HCT116 (cell line): ENCODE measurements around the gene PICK1. TPM values are rescaled to one million over a fixed set of nuclear protein-coding genes. Genes with fewer than 3 reads are reported as not detected.

Experiments used
- ATAC-seq: fragments of 200-7000 bp; cut with Tn5 transposase; 2 replicates; pipeline ENCODE4 v1.9.1; 2020; ENCODE audit warnings: mild to moderate bottlenecking, moderate library complexity
- BruUV-seq: library from RNA; stranded (reverse); fragments of 400-500 nt; replicated peaks from 2 replicates; lab custom pipeline; 2021; lab: Mats Ljungman, UMichigan
- CTCF ChIA-PET: fragments of 300-600 bp; sonication (Branson Sonifier 250); formaldehyde crosslinking; loops from one replicate; lab custom pipeline; 2021; ENCODE audit warnings: antibody characterized with exemption; lab: Charles Lee
- POLR2A ChIA-PET: fragments of 300-600, 350-600 bp; sonication (Branson Sonifier 250); formaldehyde crosslinking; loops from one replicate; lab custom pipeline; 2021; ENCODE audit warnings: antibody characterized with exemption; lab: Charles Lee
- RAD21 ChIA-PET, 2 experiments: fragments of 300-600 bp; sonication (Branson Sonifier 250); formaldehyde crosslinking; loops; one replicate each; lab custom pipeline; 2023; ENCODE audit warnings: low total read pairs in 2 of 2; ENCODE audit not compliant: uncharacterized antibody in 2 of 2, unreplicated experiment in 2 of 2, low non-redundant PET in 1 of 2; lab: Charles Lee
- DNase-seq: peaks from one replicate; pipeline ENCODE4 v3.0.0-alpha.2; 2010; ENCODE audit warnings: low read depth, low spot score
- H2AFZ ChIP-seq: fragments of 200-600 bp; shearing (Covaris generic), sonication (generic); 2 replicates; pipeline ENCODE4 v1.6.1; 2017; ENCODE audit warnings: low read depth, mixed run types, mixed read lengths, antibody characterized with exemption, low read length; ENCODE audit not compliant: poor library complexity, severe bottlenecking
- H3K27ac ChIP-seq: 2 replicates; pipeline ENCODE4 v1.5.1; 2012; ENCODE audit warnings: low read depth, low read length
- H3K27me3 ChIP-seq: fragments of 200-600 bp; sonication (generic); 2 replicates; pipeline ENCODE4 v1.6.1; 2016; ENCODE audit warnings: mixed run types, low read length, mixed read lengths; ENCODE audit not compliant: insufficient read depth
- H3K36me3 ChIP-seq, 2 experiments: fragments of 200-500 bp in 1 of 2; fragments of 200-600 bp in 1 of 2; sonication (Bioruptor generic) in 1 of 2; sonication (generic) in 1 of 2; 2 replicates each; pipeline versions ENCODE4 v1.5.1 to v1.6.1; 2014 to 2016; ENCODE audit warnings: low read length in 2 of 2, inconsistent platforms in 1 of 2, mixed read lengths in 1 of 2, mixed run types in 1 of 2; ENCODE audit not compliant: insufficient read depth in 2 of 2, control insufficient read depth in 1 of 2
- H3K4me1 ChIP-seq, 2 experiments: fragments of 200-600 bp in 1 of 2; sonication (generic) in 1 of 2; 2 replicates each; pipeline versions ENCODE4 v1.5.1 to v1.6.1; 2012 to 2017; ENCODE audit warnings: low read length in 2 of 2, inconsistent platforms in 1 of 2, mild to moderate bottlenecking in 1 of 2, mixed read lengths in 1 of 2, mixed run types in 1 of 2, moderate library complexity in 1 of 2; ENCODE audit not compliant: insufficient read depth in 2 of 2, control insufficient read depth in 1 of 2
- H3K4me2 ChIP-seq: fragments of 200-600 bp; sonication (generic); 2 replicates; pipeline ENCODE4 v1.6.1; 2017; ENCODE audit warnings: mixed run types, low read length, mixed read lengths
- H3K4me3 ChIP-seq, 2 experiments: fragments of 200-600 bp in 1 of 2; sonication (generic) in 1 of 2; replicated peaks in 1 of 2; 2 replicates each; pipeline ENCODE4 v1.5.1; 2011 to 2016; ENCODE audit warnings: low read length in 2 of 2, control low read depth in 1 of 2, low read depth in 1 of 2, mild to moderate bottlenecking in 1 of 2, mixed read lengths in 1 of 2, mixed run types in 1 of 2
- H3K79me2 ChIP-seq: fragments of 200-600 bp; sonication (generic); 2 replicates; pipeline ENCODE4 v1.6.1; 2017; ENCODE audit warnings: mild to moderate bottlenecking, mixed run types, low read length, moderate library complexity, mixed read lengths; ENCODE audit not compliant: insufficient read depth
- H3K9ac ChIP-seq: fragments of 200-600 bp; sonication (generic); 2 replicates; pipeline ENCODE4 v1.6.1; 2016; ENCODE audit warnings: low read length, mixed read lengths
- H3K9me2 ChIP-seq: fragments of 200-600 bp; sonication (generic), shearing (Covaris generic); 2 replicates; pipeline ENCODE4 v1.6.1; 2017; ENCODE audit warnings: mixed run types, mild to moderate bottlenecking, moderate library complexity; ENCODE audit not compliant: insufficient read depth
- H3K9me3 ChIP-seq, 2 experiments: fragments of 200-500 bp in 1 of 2; fragments of 200-600 bp in 1 of 2; sonication (Bioruptor generic) in 1 of 2; sonication (generic) in 1 of 2; 2 replicates each; pipeline ENCODE4 v1.6.1; 2014 to 2017; ENCODE audit warnings: low read length in 2 of 2, mixed read lengths in 2 of 2, inconsistent platforms in 1 of 2, low read depth in 1 of 2, mild to moderate bottlenecking in 1 of 2, mixed run types in 1 of 2, moderate library complexity in 1 of 2; ENCODE audit not compliant: control insufficient read depth in 1 of 2, insufficient read depth in 1 of 2
- H4K20me1 ChIP-seq: fragments of 200-600 bp; sonication (generic), shearing (Covaris generic); 2 replicates; pipeline ENCODE4 v1.6.1; 2017; ENCODE audit warnings: mixed run types, mild to moderate bottlenecking, moderate library complexity; ENCODE audit not compliant: insufficient read depth
- CBX3 ChIP-seq: IDR thresholded peaks from 2 replicates; pipeline ENCODE4 v1.6.1; 2012; ENCODE audit warnings: low read depth
- CTCF ChIP-seq, 3 experiments: fragments of 200-600 bp in 1 of 3; sonication (generic) in 1 of 3; IDR thresholded peaks in 2 of 3; conservative IDR thresholded peaks in 1 of 3; 2 replicates each; pipeline ENCODE4 v1.5.1; 2012 to 2017; ENCODE audit warnings: low read depth in 2 of 3, low read length in 2 of 3, antibody characterized with exemption in 1 of 3, borderline replicate concordance in 1 of 3, control low read depth in 1 of 3, mild to moderate bottlenecking in 1 of 3, mixed read lengths in 1 of 3, mixed run types in 1 of 3, moderate library complexity in 1 of 3; ENCODE audit not compliant: insufficient read depth in 1 of 3
- EGR1 ChIP-seq: IDR thresholded peaks from 2 replicates; pipeline ENCODE4 v1.6.1; 2012; ENCODE audit warnings: low read depth
- ELF1 ChIP-seq: IDR thresholded peaks from 2 replicates; pipeline ENCODE4 v1.6.1; 2012; ENCODE audit warnings: low read depth, borderline replicate concordance
- FOSL1 ChIP-seq: IDR thresholded peaks from 2 replicates; pipeline ENCODE4 v1.6.1; 2012; ENCODE audit warnings: low read depth
- JUND ChIP-seq: IDR thresholded peaks from 2 replicates; pipeline ENCODE4 v1.6.1; 2012
- POLR2A ChIP-seq: IDR thresholded peaks from 2 replicates; pipeline ENCODE4 v1.7.0; 2011; ENCODE audit warnings: borderline replicate concordance; ENCODE audit not compliant: insufficient read depth, insufficient read length; ENCODE audit errors: extremely low read depth
- POLR2AphosphoS5 ChIP-seq: IDR thresholded peaks from 2 replicates; pipeline ENCODE4 v1.6.1; 2011; ENCODE audit warnings: mild to moderate bottlenecking, low read depth, low read length, moderate library complexity
- SIN3A ChIP-seq: IDR thresholded peaks from 2 replicates; pipeline ENCODE4 v1.6.1; 2012; ENCODE audit warnings: low read depth
- SP1 ChIP-seq: IDR thresholded peaks from 2 replicates; pipeline ENCODE4 v1.6.1; 2012; ENCODE audit warnings: low read depth
- SRF ChIP-seq: IDR thresholded peaks from 2 replicates; pipeline ENCODE4 v1.6.1; 2012; ENCODE audit warnings: low read depth
- TCF7L2 ChIP-seq: IDR thresholded peaks from 2 replicates; pipeline ENCODE4 v1.7.0; 2011; ENCODE audit warnings: borderline replicate concordance, inconsistent platforms; ENCODE audit not compliant: insufficient read depth, insufficient read length; ENCODE audit errors: extremely low read depth
- YY1 ChIP-seq: IDR thresholded peaks from 2 replicates; pipeline ENCODE4 v1.6.1; 2011; ENCODE audit warnings: low read length, low read depth, moderate library complexity, mild to moderate bottlenecking; ENCODE audit not compliant: insufficient replicate concordance; ENCODE audit errors: extremely low read depth
- ZBTB33 ChIP-seq: IDR thresholded peaks from 2 replicates; pipeline ENCODE4 v1.6.1; 2011; ENCODE audit warnings: mild to moderate bottlenecking, low read length, moderate library complexity; ENCODE audit not compliant: insufficient replicate concordance; ENCODE audit errors: extremely low read depth
- ZFX ChIP-seq: fragments of 450-650 bp; IDR thresholded peaks from 2 replicates; pipeline ENCODE4 v1.6.1; 2017
- ZNF274 ChIP-seq: fragments of 200-500 bp; sonication (Bioruptor generic); IDR thresholded peaks from 2 replicates; pipeline ENCODE4 v1.6.1; 2014; ENCODE audit warnings: mild to moderate bottlenecking, low read depth, low read length, inconsistent platforms
- intact Hi-C: fragments of 100-400 bp; cut with micrococcal nuclease; formaldehyde crosslinking; loops from 2 replicates; pipeline ENCODE4 v1.10.0; 2022
- total RNA-seq: library from RNA; stranded (reverse); gene quantifications from one replicate; pipeline ENCODE4 v1.2.1, GENCODE V29; 2021; ENCODE audit not compliant: unreplicated experiment
- TF ChIP-seq, protein P1 (sequence below): IDR thresholded peaks from 2 replicates; pipeline ENCODE4 v1.6.1; 2012
- TF ChIP-seq, protein P2 (sequence below): IDR thresholded peaks from 2 replicates; pipeline ENCODE4 v1.6.1; 2012; ENCODE audit warnings: low read depth

Gene PICK1
- total RNA-seq, 1 experiment from 2014 or later = 40.0 TPM

- Histone ChIP-seq H3K4me3 (no peak overlapping the region), H3K4me2 (no peak overlapping the region), H3K9me2 (no peaks in the 10 kb centered on the region), H3K9ac (no peak overlapping the region), H4K20me1 (no peaks in the 10 kb centered on the region), H2AFZ (no peak overlapping the region), H3K36me3 (no peaks in the 10 kb centered on the region), H3K27ac (no peak overlapping the region), H3K9me3 (no peaks in the 10 kb centered on the region), H3K4me1 (peaks cover 7 to 29% of the 10 kb centered on the region in 2 experiments; a peak in 3 of 4 replicates), H3K79me2 (no peaks in the 10 kb centered on the region), H3K27me3 (no peaks in the 10 kb centered on the region)
- DNase-seq = no peak
- no peak for ATAC-seq
- ChIA-PET RAD21 (no interaction called here), POLR2A (interaction anchor here (0.7 kb wide), 2 partner anchors 852 to 1014 kb away, joined by 3 read pairs; no protein-coding TSS in a partner anchor), CTCF (no interaction called here)
- no TSS peak for BruUV-seq
- intact Hi-C loops = no loop called here
- no peak for TF ChIP-seq FOSL1
- no peak for TF ChIP-seq TCF7L2
- no peak for TF ChIP-seq ZFX
- no peak for TF ChIP-seq CTCF (IDR thresholded peaks at IDR 0.05 in 2 of 3, conservative IDR thresholded peaks at IDR 0.05 in 1 of 3; ENCODE audit: borderline replicate concordance in 1 of 3, insufficient read depth in 1 of 3, low read depth in 2 of 3, low read length in 2 of 3)
- no peak for TF ChIP-seq POLR2A
- TF ChIP-seq ZBTB33 = no peak
- no peak for TF ChIP-seq EGR1
- TF ChIP-seq SIN3A = no peak
- TF ChIP-seq SP1 = no peak
- TF ChIP-seq, protein P1, sequence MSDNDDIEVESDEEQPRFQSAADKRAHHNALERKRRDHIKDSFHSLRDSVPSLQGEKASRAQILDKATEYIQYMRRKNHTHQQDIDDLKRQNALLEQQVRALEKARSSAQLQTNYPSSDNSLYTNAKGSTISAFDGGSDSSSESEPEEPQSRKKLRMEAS = no peak
- TF ChIP-seq, protein P2, sequence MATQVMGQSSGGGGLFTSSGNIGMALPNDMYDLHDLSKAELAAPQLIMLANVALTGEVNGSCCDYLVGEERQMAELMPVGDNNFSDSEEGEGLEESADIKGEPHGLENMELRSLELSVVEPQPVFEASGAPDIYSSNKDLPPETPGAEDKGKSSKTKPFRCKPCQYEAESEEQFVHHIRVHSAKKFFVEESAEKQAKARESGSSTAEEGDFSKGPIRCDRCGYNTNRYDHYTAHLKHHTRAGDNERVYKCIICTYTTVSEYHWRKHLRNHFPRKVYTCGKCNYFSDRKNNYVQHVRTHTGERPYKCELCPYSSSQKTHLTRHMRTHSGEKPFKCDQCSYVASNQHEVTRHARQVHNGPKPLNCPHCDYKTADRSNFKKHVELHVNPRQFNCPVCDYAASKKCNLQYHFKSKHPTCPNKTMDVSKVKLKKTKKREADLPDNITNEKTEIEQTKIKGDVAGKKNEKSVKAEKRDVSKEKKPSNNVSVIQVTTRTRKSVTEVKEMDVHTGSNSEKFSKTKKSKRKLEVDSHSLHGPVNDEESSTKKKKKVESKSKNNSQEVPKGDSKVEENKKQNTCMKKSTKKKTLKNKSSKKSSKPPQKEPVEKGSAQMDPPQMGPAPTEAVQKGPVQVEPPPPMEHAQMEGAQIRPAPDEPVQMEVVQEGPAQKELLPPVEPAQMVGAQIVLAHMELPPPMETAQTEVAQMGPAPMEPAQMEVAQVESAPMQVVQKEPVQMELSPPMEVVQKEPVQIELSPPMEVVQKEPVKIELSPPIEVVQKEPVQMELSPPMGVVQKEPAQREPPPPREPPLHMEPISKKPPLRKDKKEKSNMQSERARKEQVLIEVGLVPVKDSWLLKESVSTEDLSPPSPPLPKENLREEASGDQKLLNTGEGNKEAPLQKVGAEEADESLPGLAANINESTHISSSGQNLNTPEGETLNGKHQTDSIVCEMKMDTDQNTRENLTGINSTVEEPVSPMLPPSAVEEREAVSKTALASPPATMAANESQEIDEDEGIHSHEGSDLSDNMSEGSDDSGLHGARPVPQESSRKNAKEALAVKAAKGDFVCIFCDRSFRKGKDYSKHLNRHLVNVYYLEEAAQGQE = no peak
- no peak for TF ChIP-seq SRF
- no peak for TF ChIP-seq CBX3
- no peak for TF ChIP-seq YY1
- no peak for TF ChIP-seq POLR2AphosphoS5
- TF ChIP-seq ZNF274 = no peak
- TF ChIP-seq ELF1 = no peak
- no peak for TF ChIP-seq JUND
Measured at GRCh38 chr22:38014083-38014482, 43.1 kb upstream of the PICK1 start.
